Metanephros (tissue), 1 donor: ENCODE measurements around the gene SATB1. TPM values are rescaled to one million over a fixed set of nuclear protein-coding genes. Genes with fewer than 3 reads are reported as not detected.

Source experiments
- total RNA-seq: library from RNA; depleted of rRNA; stranded (reverse); fragments of >200 nt; gene quantifications from one replicate; pipeline ENCODE4 v1.2.3, GENCODE V29; 2014

SATB1 gene
- total RNA-seq: 49.2 TPM

GRCh38 chr3:18424729-18425640, at the start of gene SATB1:
TSS of gene SATB1 (minus strand) at chr3:18425339. CDS start at chr3:18420967, 4,372 bp downstream.

